ENCODE results near the gene TEAD1.

TEAD1 gene

DNA sequence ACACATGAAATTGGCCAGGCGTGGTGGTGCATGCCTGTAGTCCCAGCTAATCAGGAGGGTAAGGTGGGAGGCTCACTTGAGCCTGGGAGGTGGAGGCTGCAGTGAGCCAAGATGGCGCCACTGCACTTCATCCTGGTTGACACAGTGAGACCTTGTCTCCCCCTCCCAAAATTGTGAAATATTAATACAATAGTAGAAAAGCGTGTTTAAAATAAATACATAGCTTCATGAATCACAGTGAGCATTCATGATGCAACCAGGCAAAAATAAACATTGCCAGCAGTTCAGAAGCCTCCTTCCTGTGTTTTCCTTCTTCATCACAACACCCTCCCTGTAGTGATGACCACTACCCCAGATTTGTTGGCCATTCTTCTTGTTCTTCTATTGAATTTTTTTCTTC, 4.3 kb upstream of the TEAD1 start:
- DNase-seq (ENCODE audit: low spot score) (no peak), ATAC-seq (ENCODE audit: low read depth) (peak; percentile 34)
- no peaks in the 10 kb centered on the region for H3K27me3 ChIP-seq (ENCODE audit: insufficient read depth, poor library complexity, severe bottlenecking)
- H3K4me3 ChIP-seq (ENCODE audit: severe bottlenecking), result no peak overlapping the region
- TF ChIP-seq, protein P1, sequence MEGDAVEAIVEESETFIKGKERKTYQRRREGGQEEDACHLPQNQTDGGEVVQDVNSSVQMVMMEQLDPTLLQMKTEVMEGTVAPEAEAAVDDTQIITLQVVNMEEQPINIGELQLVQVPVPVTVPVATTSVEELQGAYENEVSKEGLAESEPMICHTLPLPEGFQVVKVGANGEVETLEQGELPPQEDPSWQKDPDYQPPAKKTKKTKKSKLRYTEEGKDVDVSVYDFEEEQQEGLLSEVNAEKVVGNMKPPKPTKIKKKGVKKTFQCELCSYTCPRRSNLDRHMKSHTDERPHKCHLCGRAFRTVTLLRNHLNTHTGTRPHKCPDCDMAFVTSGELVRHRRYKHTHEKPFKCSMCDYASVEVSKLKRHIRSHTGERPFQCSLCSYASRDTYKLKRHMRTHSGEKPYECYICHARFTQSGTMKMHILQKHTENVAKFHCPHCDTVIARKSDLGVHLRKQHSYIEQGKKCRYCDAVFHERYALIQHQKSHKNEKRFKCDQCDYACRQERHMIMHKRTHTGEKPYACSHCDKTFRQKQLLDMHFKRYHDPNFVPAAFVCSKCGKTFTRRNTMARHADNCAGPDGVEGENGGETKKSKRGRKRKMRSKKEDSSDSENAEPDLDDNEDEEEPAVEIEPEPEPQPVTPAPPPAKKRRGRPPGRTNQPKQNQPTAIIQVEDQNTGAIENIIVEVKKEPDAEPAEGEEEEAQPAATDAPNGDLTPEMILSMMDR (IDR thresholded peaks at IDR 0.05; ENCODE audit: poor library complexity, severe bottlenecking), result no peak
- H3K4me1 ChIP-seq (ENCODE audit: insufficient read depth, poor library complexity, severe bottlenecking), result peaks cover 4% of the 10 kb centered on the region
- H3K27ac ChIP-seq (ENCODE audit: poor library complexity, severe bottlenecking), result no peak overlapping the region
- H3K36me3 ChIP-seq (ENCODE audit: low read depth), result no peaks in the 10 kb centered on the region
- no peaks in the 10 kb centered on the region for H3K9me3 ChIP-seq (ENCODE audit: severe bottlenecking)

DNA sequence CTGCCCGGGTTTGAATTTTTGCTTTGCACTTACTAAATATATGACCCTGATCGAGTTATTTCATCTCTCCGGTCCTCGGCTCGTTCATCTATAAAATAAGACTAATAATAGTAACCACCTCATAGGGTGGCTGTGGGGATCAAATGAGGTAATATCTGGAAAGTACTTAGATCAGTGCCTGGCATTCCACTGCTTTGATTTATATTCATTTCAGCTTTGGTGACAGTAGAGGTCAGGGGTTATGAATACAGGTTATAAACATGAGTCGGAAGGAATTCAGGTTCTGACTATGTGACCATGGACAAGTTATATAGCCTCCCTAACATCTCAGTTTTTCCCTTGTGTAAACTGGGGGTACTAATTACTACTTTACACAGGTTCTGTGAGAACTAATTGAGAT, 2.9 kb upstream of the TEAD1 start:
- H3K27me3 ChIP-seq (ENCODE audit: insufficient read depth, poor library complexity, severe bottlenecking), result no peaks in the 10 kb centered on the region
- TF ChIP-seq, protein P1 (IDR thresholded peaks at IDR 0.05; ENCODE audit: poor library complexity, severe bottlenecking), result no peak
- DNase-seq (ENCODE audit: low spot score), result no peak

DNA sequence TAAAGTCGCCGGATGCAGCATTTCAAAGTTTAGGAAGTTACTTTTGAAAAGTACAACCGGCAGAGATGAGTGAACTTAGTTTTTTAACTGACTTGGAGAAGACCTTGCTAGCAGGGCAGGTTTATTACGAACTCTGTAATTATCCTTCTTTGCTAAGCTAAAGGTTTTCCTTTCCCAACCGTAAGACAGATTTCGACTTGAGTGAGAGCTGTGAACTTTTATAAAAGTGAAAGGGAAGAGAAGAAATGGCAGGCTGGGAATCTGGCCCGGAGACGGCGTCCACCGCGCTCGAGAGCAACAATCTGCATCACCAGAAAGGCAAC, 659 bp upstream of the TEAD1 start:
- peaks cover 13% of the 10 kb centered on the region for H3K4me1 ChIP-seq (ENCODE audit: insufficient read depth, poor library complexity, severe bottlenecking)
- peak overlapping the region; percentile 84 for H3K27ac ChIP-seq (ENCODE audit: poor library complexity, severe bottlenecking)
- peaks cover 31% of the 10 kb centered on the region for H3K36me3 ChIP-seq (ENCODE audit: low read depth)
- no peaks in the 10 kb centered on the region for H3K27me3 ChIP-seq (ENCODE audit: insufficient read depth, poor library complexity, severe bottlenecking)
- TF ChIP-seq, protein P1 (IDR thresholded peaks at IDR 0.05; ENCODE audit: poor library complexity, severe bottlenecking), result no peak
- peak overlapping the region; percentile 92 for H3K4me3 ChIP-seq (ENCODE audit: severe bottlenecking)
- ATAC-seq (ENCODE audit: low read depth), result peak; percentile 6
- DNase-seq (ENCODE audit: low spot score), result no peak
- no peaks in the 10 kb centered on the region for H3K9me3 ChIP-seq (ENCODE audit: severe bottlenecking)

More for the DNA sequence above, 2.9 kb upstream of the TEAD1 start:
- Histone ChIP-seq H3K4me1 (ENCODE audit: insufficient read depth, poor library complexity, severe bottlenecking) (peaks cover 4% of the 10 kb centered on the region), H3K9me3 (ENCODE audit: severe bottlenecking) (no peaks in the 10 kb centered on the region), H3K36me3 (ENCODE audit: low read depth) (peaks cover 11% of the 10 kb centered on the region), H3K4me3 (ENCODE audit: severe bottlenecking) (no peak overlapping the region), H3K27ac (ENCODE audit: poor library complexity, severe bottlenecking) (no peak overlapping the region)
- ATAC-seq (ENCODE audit: low read depth), result no peak

- Histone ChIP-seq H3K4me1 (ENCODE audit: insufficient read depth, poor library complexity, severe bottlenecking) (peaks cover 23% of the 10 kb centered on the region), H3K9me3 (ENCODE audit: severe bottlenecking) (no peaks in the 10 kb centered on the region), H3K27me3 (ENCODE audit: insufficient read depth, poor library complexity, severe bottlenecking) (no peaks in the 10 kb centered on the region), H3K36me3 (ENCODE audit: low read depth) (peaks cover 32% of the 10 kb centered on the region), H3K27ac (ENCODE audit: poor library complexity, severe bottlenecking) (peak overlapping the region; percentile 84), H3K4me3 (ENCODE audit: severe bottlenecking) (peak overlapping the region; percentile 92)
- DNase-seq (ENCODE audit: low spot score) (no peak), ATAC-seq (ENCODE audit: low read depth) (0 out of 3 replicates have a peak, but pooled peaks have one; percentile 1)
- TF ChIP-seq, protein P1 (IDR thresholded peaks at IDR 0.05; ENCODE audit: poor library complexity, severe bottlenecking), result no peak
Observed at GRCh38 chr11:12674571-12674935, 332 bp downstream of the TEAD1 start.

DNA sequence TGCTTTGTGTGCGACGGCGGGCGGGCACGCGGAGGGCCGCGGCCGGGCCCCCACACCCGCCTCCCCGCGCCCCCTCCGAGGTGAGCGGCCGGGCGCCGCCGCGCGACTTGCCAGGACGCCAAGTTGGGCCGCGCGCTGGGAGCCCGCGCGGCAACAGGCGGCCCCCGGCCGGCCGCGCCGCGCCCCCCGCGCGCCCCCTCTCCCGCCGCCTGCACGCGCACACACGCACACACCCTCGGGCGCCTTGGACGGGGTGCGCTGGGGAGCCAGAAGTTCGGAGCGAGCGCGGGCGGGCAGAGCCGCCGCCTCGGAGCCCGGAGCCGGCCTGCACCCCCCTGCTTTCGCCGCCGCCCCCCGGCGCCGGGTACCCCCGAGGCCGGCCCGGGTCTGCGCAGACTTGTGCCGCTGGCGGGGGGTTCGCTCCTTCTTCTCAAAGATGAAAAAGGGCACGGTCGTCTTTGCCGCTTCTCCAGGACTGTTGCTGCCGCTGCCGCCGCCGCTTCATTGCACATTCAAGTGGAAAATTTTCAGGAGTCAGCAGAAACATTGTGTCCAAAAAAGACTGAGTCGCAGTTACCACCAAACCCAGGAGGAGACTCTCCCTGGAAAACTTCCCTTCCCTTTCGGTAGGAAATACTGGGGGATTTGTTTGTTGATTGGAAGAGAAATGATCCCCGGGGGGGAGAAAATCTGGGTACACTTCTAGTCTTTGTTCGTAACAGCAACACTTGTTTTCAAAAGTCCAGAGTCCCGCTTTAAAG, 895 bp downstream of the TEAD1 start:
- Histone ChIP-seq H3K4me1 (ENCODE audit: insufficient read depth, poor library complexity, severe bottlenecking) (peaks cover 28% of the 10 kb centered on the region), H3K27me3 (ENCODE audit: insufficient read depth, poor library complexity, severe bottlenecking) (no peaks in the 10 kb centered on the region)
- DNase-seq (ENCODE audit: low spot score), result no peak

More for the DNA sequence above, 895 bp downstream of the TEAD1 start:
- TF ChIP-seq, protein P1 (IDR thresholded peaks at IDR 0.05; ENCODE audit: poor library complexity, severe bottlenecking), result no peak
- Histone ChIP-seq H3K27ac (ENCODE audit: poor library complexity, severe bottlenecking) (peak overlapping the region; percentile 84), H3K4me3 (ENCODE audit: severe bottlenecking) (peak overlapping the region; percentile 92), H3K9me3 (ENCODE audit: severe bottlenecking) (no peaks in the 10 kb centered on the region), H3K36me3 (ENCODE audit: low read depth) (peaks cover 32% of the 10 kb centered on the region)
- no peak for ATAC-seq (ENCODE audit: low read depth)
